HCT116 (cell line): ENCODE measurements around the gene ADAR. TPM values are rescaled to one million over a fixed set of nuclear protein-coding genes. Genes with fewer than 3 reads are reported as not detected.

Experiments used
- ATAC-seq: fragments of 200-7000 bp; cut with Tn5 transposase; 2 replicates; pipeline ENCODE4 v1.9.1; 2020; ENCODE audit warnings: mild to moderate bottlenecking, moderate library complexity
- BruUV-seq: library from RNA; stranded (reverse); fragments of 400-500 nt; replicated peaks from 2 replicates; lab custom pipeline; 2021; lab: Mats Ljungman, UMichigan
- CTCF ChIA-PET: fragments of 300-600 bp; sonication (Branson Sonifier 250); formaldehyde crosslinking; loops from one replicate; lab custom pipeline; 2021; ENCODE audit warnings: antibody characterized with exemption; lab: Charles Lee
- POLR2A ChIA-PET: fragments of 300-600, 350-600 bp; sonication (Branson Sonifier 250); formaldehyde crosslinking; loops from one replicate; lab custom pipeline; 2021; ENCODE audit warnings: antibody characterized with exemption; lab: Charles Lee
- RAD21 ChIA-PET, 2 experiments: fragments of 300-600 bp; sonication (Branson Sonifier 250); formaldehyde crosslinking; loops; one replicate each; lab custom pipeline; 2023; ENCODE audit warnings: low total read pairs in 2 of 2; ENCODE audit not compliant: uncharacterized antibody in 2 of 2, unreplicated experiment in 2 of 2, low non-redundant PET in 1 of 2; lab: Charles Lee
- DNase-seq: peaks from one replicate; pipeline ENCODE4 v3.0.0-alpha.2; 2010; ENCODE audit warnings: low read depth, low spot score
- H2AFZ ChIP-seq: fragments of 200-600 bp; shearing (Covaris generic), sonication (generic); 2 replicates; pipeline ENCODE4 v1.6.1; 2017; ENCODE audit warnings: low read depth, mixed run types, mixed read lengths, antibody characterized with exemption, low read length; ENCODE audit not compliant: poor library complexity, severe bottlenecking
- H3K27ac ChIP-seq: 2 replicates; pipeline ENCODE4 v1.5.1; 2012; ENCODE audit warnings: low read depth, low read length
- H3K27me3 ChIP-seq: fragments of 200-600 bp; sonication (generic); 2 replicates; pipeline ENCODE4 v1.6.1; 2016; ENCODE audit warnings: mixed run types, low read length, mixed read lengths; ENCODE audit not compliant: insufficient read depth
- H3K36me3 ChIP-seq, 2 experiments: fragments of 200-500 bp in 1 of 2; fragments of 200-600 bp in 1 of 2; sonication (Bioruptor generic) in 1 of 2; sonication (generic) in 1 of 2; 2 replicates each; pipeline versions ENCODE4 v1.5.1 to v1.6.1; 2014 to 2016; ENCODE audit warnings: low read length in 2 of 2, inconsistent platforms in 1 of 2, mixed read lengths in 1 of 2, mixed run types in 1 of 2; ENCODE audit not compliant: insufficient read depth in 2 of 2, control insufficient read depth in 1 of 2
- H3K4me1 ChIP-seq, 2 experiments: fragments of 200-600 bp in 1 of 2; sonication (generic) in 1 of 2; 2 replicates each; pipeline versions ENCODE4 v1.5.1 to v1.6.1; 2012 to 2017; ENCODE audit warnings: low read length in 2 of 2, inconsistent platforms in 1 of 2, mild to moderate bottlenecking in 1 of 2, mixed read lengths in 1 of 2, mixed run types in 1 of 2, moderate library complexity in 1 of 2; ENCODE audit not compliant: insufficient read depth in 2 of 2, control insufficient read depth in 1 of 2
- H3K4me2 ChIP-seq: fragments of 200-600 bp; sonication (generic); 2 replicates; pipeline ENCODE4 v1.6.1; 2017; ENCODE audit warnings: mixed run types, low read length, mixed read lengths
- H3K4me3 ChIP-seq, 2 experiments: fragments of 200-600 bp in 1 of 2; sonication (generic) in 1 of 2; replicated peaks in 1 of 2; 2 replicates each; pipeline ENCODE4 v1.5.1; 2011 to 2016; ENCODE audit warnings: low read length in 2 of 2, control low read depth in 1 of 2, low read depth in 1 of 2, mild to moderate bottlenecking in 1 of 2, mixed read lengths in 1 of 2, mixed run types in 1 of 2
- H3K79me2 ChIP-seq: fragments of 200-600 bp; sonication (generic); 2 replicates; pipeline ENCODE4 v1.6.1; 2017; ENCODE audit warnings: mild to moderate bottlenecking, mixed run types, low read length, moderate library complexity, mixed read lengths; ENCODE audit not compliant: insufficient read depth
- H3K9ac ChIP-seq: fragments of 200-600 bp; sonication (generic); 2 replicates; pipeline ENCODE4 v1.6.1; 2016; ENCODE audit warnings: low read length, mixed read lengths
- H3K9me2 ChIP-seq: fragments of 200-600 bp; sonication (generic), shearing (Covaris generic); 2 replicates; pipeline ENCODE4 v1.6.1; 2017; ENCODE audit warnings: mixed run types, mild to moderate bottlenecking, moderate library complexity; ENCODE audit not compliant: insufficient read depth
- H3K9me3 ChIP-seq, 2 experiments: fragments of 200-500 bp in 1 of 2; fragments of 200-600 bp in 1 of 2; sonication (Bioruptor generic) in 1 of 2; sonication (generic) in 1 of 2; 2 replicates each; pipeline ENCODE4 v1.6.1; 2014 to 2017; ENCODE audit warnings: low read length in 2 of 2, mixed read lengths in 2 of 2, inconsistent platforms in 1 of 2, low read depth in 1 of 2, mild to moderate bottlenecking in 1 of 2, mixed run types in 1 of 2, moderate library complexity in 1 of 2; ENCODE audit not compliant: control insufficient read depth in 1 of 2, insufficient read depth in 1 of 2
- H4K20me1 ChIP-seq: fragments of 200-600 bp; sonication (generic), shearing (Covaris generic); 2 replicates; pipeline ENCODE4 v1.6.1; 2017; ENCODE audit warnings: mixed run types, mild to moderate bottlenecking, moderate library complexity; ENCODE audit not compliant: insufficient read depth
- CBX3 ChIP-seq: IDR thresholded peaks from 2 replicates; pipeline ENCODE4 v1.6.1; 2012; ENCODE audit warnings: low read depth
- CEBPB ChIP-seq: IDR thresholded peaks from 2 replicates; pipeline ENCODE4 v1.6.1; 2012; ENCODE audit warnings: low read depth
- EGR1 ChIP-seq: IDR thresholded peaks from 2 replicates; pipeline ENCODE4 v1.6.1; 2012; ENCODE audit warnings: low read depth
- ELF1 ChIP-seq: IDR thresholded peaks from 2 replicates; pipeline ENCODE4 v1.6.1; 2012; ENCODE audit warnings: low read depth, borderline replicate concordance
- EZH2phosphoT487 ChIP-seq: fragments of 200-600 bp; IDR thresholded peaks from 2 replicates; pipeline ENCODE4 v1.6.1; 2018; ENCODE audit warnings: antibody characterized with exemption, borderline replicate concordance
- JUND ChIP-seq: IDR thresholded peaks from 2 replicates; pipeline ENCODE4 v1.6.1; 2012
- POLR2A ChIP-seq: IDR thresholded peaks from 2 replicates; pipeline ENCODE4 v1.7.0; 2011; ENCODE audit warnings: borderline replicate concordance; ENCODE audit not compliant: insufficient read depth, insufficient read length; ENCODE audit errors: extremely low read depth
- POLR2AphosphoS5 ChIP-seq: IDR thresholded peaks from 2 replicates; pipeline ENCODE4 v1.6.1; 2011; ENCODE audit warnings: mild to moderate bottlenecking, low read depth, low read length, moderate library complexity
- SIN3A ChIP-seq: IDR thresholded peaks from 2 replicates; pipeline ENCODE4 v1.6.1; 2012; ENCODE audit warnings: low read depth
- TCF7L2 ChIP-seq: IDR thresholded peaks from 2 replicates; pipeline ENCODE4 v1.7.0; 2011; ENCODE audit warnings: borderline replicate concordance, inconsistent platforms; ENCODE audit not compliant: insufficient read depth, insufficient read length; ENCODE audit errors: extremely low read depth
- YY1 ChIP-seq: IDR thresholded peaks from 2 replicates; pipeline ENCODE4 v1.6.1; 2011; ENCODE audit warnings: low read length, low read depth, moderate library complexity, mild to moderate bottlenecking; ENCODE audit not compliant: insufficient replicate concordance; ENCODE audit errors: extremely low read depth
- ZFX ChIP-seq: fragments of 450-650 bp; IDR thresholded peaks from 2 replicates; pipeline ENCODE4 v1.6.1; 2017
- ZNF274 ChIP-seq: fragments of 200-500 bp; sonication (Bioruptor generic); IDR thresholded peaks from 2 replicates; pipeline ENCODE4 v1.6.1; 2014; ENCODE audit warnings: mild to moderate bottlenecking, low read depth, low read length, inconsistent platforms
- intact Hi-C: fragments of 100-400 bp; cut with micrococcal nuclease; formaldehyde crosslinking; loops from 2 replicates; pipeline ENCODE4 v1.10.0; 2022
- total RNA-seq: library from RNA; stranded (reverse); gene quantifications from one replicate; pipeline ENCODE4 v1.2.1, GENCODE V29; 2021; ENCODE audit not compliant: unreplicated experiment
- TF ChIP-seq, protein P1 (sequence below), 3 experiments: fragments of 200-600 bp in 1 of 3; sonication (generic) in 1 of 3; IDR thresholded peaks in 2 of 3; conservative IDR thresholded peaks in 1 of 3; 2 replicates each; pipeline ENCODE4 v1.5.1; 2012 to 2017; ENCODE audit warnings: low read depth in 2 of 3, low read length in 2 of 3, antibody characterized with exemption in 1 of 3, borderline replicate concordance in 1 of 3, control low read depth in 1 of 3, mild to moderate bottlenecking in 1 of 3, mixed read lengths in 1 of 3, mixed run types in 1 of 3, moderate library complexity in 1 of 3; ENCODE audit not compliant: insufficient read depth in 1 of 3
- TF ChIP-seq, protein P2 (sequence below): IDR thresholded peaks from 2 replicates; pipeline ENCODE4 v1.6.1; 2011; ENCODE audit warnings: mild to moderate bottlenecking, low read length, moderate library complexity; ENCODE audit not compliant: insufficient replicate concordance; ENCODE audit errors: extremely low read depth
- TF ChIP-seq, protein P3 (sequence below): IDR thresholded peaks from 2 replicates; pipeline ENCODE4 v1.6.1; 2012
- TF ChIP-seq, protein P4 (sequence below): IDR thresholded peaks from 2 replicates; pipeline ENCODE4 v1.6.1; 2012

Gene ADAR
- total RNA-seq, 1 experiment from 2014 or later: 169 TPM

DNA sequence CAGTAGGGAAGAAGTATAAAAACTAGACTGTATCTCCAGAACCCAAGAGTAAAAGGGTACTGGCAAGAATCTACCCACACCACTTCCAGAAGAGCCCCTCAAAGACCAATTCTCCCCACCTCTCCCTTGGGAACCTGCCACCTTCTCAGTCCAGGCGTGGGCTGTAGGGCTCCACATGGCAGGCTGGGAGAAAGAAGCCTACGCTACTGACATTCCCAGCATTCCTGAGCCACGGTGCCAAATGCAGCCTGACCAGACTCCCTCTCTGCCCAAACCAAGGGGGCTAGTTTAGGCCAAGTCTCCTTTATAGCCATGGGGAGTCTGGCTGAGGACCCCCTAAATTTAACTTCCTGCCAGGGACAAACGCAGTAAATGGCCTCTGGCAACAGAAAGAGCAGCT is 51.6 kb downstream of the ADAR start:
- Histone ChIP-seq H3K79me2 (peaks cover 30% of the 10 kb centered on the region), H3K36me3 (peaks cover 42 to 44% of the 10 kb centered on the region in 2 experiments), H3K27ac (no peak overlapping the region), H3K4me3 (peak overlapping the region; percentile 81 to 85; a peak in 3 of 4 replicates), H3K4me1 (peaks cover 11 to 34% of the 10 kb centered on the region in 2 experiments), H2AFZ (no peak overlapping the region), H3K9me2 (no peaks in the 10 kb centered on the region), H4K20me1 (no peaks in the 10 kb centered on the region), H3K4me2 (peak overlapping the region; percentile 88), H3K9me3 (no peaks in the 10 kb centered on the region), H3K27me3 (no peaks in the 10 kb centered on the region), H3K9ac (peak overlapping the region; percentile 86)
- no peak for TF ChIP-seq EGR1
- no peak for TF ChIP-seq CBX3
- TF ChIP-seq, protein P1, sequence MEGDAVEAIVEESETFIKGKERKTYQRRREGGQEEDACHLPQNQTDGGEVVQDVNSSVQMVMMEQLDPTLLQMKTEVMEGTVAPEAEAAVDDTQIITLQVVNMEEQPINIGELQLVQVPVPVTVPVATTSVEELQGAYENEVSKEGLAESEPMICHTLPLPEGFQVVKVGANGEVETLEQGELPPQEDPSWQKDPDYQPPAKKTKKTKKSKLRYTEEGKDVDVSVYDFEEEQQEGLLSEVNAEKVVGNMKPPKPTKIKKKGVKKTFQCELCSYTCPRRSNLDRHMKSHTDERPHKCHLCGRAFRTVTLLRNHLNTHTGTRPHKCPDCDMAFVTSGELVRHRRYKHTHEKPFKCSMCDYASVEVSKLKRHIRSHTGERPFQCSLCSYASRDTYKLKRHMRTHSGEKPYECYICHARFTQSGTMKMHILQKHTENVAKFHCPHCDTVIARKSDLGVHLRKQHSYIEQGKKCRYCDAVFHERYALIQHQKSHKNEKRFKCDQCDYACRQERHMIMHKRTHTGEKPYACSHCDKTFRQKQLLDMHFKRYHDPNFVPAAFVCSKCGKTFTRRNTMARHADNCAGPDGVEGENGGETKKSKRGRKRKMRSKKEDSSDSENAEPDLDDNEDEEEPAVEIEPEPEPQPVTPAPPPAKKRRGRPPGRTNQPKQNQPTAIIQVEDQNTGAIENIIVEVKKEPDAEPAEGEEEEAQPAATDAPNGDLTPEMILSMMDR (IDR thresholded peaks at IDR 0.05 in 2 of 3, conservative IDR thresholded peaks at IDR 0.05 in 1 of 3; ENCODE audit: borderline replicate concordance in 1 of 3, insufficient read depth in 1 of 3, low read depth in 2 of 3, low read length in 2 of 3): no peak
- TF ChIP-seq ELF1: no peak
- TF ChIP-seq ZFX: no peak
- TF ChIP-seq, protein P2, sequence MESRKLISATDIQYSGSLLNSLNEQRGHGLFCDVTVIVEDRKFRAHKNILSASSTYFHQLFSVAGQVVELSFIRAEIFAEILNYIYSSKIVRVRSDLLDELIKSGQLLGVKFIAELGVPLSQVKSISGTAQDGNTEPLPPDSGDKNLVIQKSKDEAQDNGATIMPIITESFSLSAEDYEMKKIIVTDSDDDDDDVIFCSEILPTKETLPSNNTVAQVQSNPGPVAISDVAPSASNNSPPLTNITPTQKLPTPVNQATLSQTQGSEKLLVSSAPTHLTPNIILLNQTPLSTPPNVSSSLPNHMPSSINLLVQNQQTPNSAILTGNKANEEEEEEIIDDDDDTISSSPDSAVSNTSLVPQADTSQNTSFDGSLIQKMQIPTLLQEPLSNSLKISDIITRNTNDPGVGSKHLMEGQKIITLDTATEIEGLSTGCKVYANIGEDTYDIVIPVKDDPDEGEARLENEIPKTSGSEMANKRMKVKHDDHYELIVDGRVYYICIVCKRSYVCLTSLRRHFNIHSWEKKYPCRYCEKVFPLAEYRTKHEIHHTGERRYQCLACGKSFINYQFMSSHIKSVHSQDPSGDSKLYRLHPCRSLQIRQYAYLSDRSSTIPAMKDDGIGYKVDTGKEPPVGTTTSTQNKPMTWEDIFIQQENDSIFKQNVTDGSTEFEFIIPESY: no peak
- no peak for TF ChIP-seq EZH2phosphoT487
- no peak for TF ChIP-seq TCF7L2
- no peak for TF ChIP-seq YY1
- no peak for TF ChIP-seq POLR2A
- no peak for TF ChIP-seq ZNF274
- TF ChIP-seq JUND: no peak
- no peak for TF ChIP-seq POLR2AphosphoS5
- TF ChIP-seq, protein P3, sequence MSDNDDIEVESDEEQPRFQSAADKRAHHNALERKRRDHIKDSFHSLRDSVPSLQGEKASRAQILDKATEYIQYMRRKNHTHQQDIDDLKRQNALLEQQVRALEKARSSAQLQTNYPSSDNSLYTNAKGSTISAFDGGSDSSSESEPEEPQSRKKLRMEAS: no peak
- TF ChIP-seq, protein P4, sequence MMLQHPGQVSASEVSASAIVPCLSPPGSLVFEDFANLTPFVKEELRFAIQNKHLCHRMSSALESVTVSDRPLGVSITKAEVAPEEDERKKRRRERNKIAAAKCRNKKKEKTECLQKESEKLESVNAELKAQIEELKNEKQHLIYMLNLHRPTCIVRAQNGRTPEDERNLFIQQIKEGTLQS: no peak
- TF ChIP-seq CEBPB: no peak
- no peak for TF ChIP-seq SIN3A
- RAD21 ChIA-PET: interaction anchor here in 1 of 2 experiments (0.6 kb wide), 1 partner anchor 10 kb away, joined by 3 read pairs; no protein-coding TSS in a partner anchor
- no peak for DNase-seq
- CTCF ChIA-PET: no interaction called here
- intact Hi-C loops: loop anchor here (5.0 kb wide), 3 partner anchors 149 to 526 kb away; partner anchors contain the start of genes EFNA4 and IL6R
- POLR2A ChIA-PET: no interaction called here
- no TSS peak for BruUV-seq
- ATAC-seq: no peak
